Neural cell (in vitro differentiated cells): ENCODE data around the gene PTGR3.

Experiments
- CTCF ChIP-seq: fragments of 450-650 bp; IDR thresholded peaks from 2 replicates; pipeline ENCODE4 v1.5.1; 2014; ENCODE audit warnings: antibody characterized with exemption, mild to moderate bottlenecking, moderate library complexity; ENCODE audit not compliant: poor library complexity, severe bottlenecking
- EP300 ChIP-seq: fragments of 450-650 bp; conservative IDR thresholded peaks from 2 replicates; pipeline ENCODE4 v1.6.1; 2014; ENCODE audit warnings: antibody characterized with exemption, mild to moderate bottlenecking, moderate library complexity; ENCODE audit not compliant: poor library complexity, severe bottlenecking
- EZH2 ChIP-seq: fragments of 200-600, 300-800 bp; shearing (Covaris generic), sonication (generic); IDR thresholded peaks from 2 replicates; pipeline ENCODE4 v1.6.1; 2014; ENCODE audit warnings: antibody characterized with exemption, low read length, borderline replicate concordance, mild to moderate bottlenecking; ENCODE audit not compliant: insufficient read depth, poor library complexity, severe bottlenecking
- MXI1 ChIP-seq: fragments of 450-650 bp; conservative IDR thresholded peaks from 2 replicates; pipeline ENCODE4 v1.6.1; 2014; ENCODE audit warnings: antibody characterized with exemption, mild to moderate bottlenecking; ENCODE audit not compliant: poor library complexity, severe bottlenecking
- POLR2AphosphoS5 ChIP-seq: IDR thresholded peaks from 2 replicates; pipeline ENCODE4 v1.6.1; 2012
- TAF1 ChIP-seq: IDR thresholded peaks from 2 replicates; pipeline ENCODE4 v1.6.1; 2012; ENCODE audit warnings: low read depth

- no peak for TF ChIP-seq MXI1
- TF ChIP-seq CTCF: no peak
- TF ChIP-seq POLR2AphosphoS5: peak; percentile 90
- no peak for TF ChIP-seq EP300
- TF ChIP-seq EZH2: no peak
- TF ChIP-seq TAF1: no peak
Measured at GRCh38 chr18:75205514-75206132, 3.3 kb downstream of the PTGR3 start.
